IMR-90 (cell line): ENCODE data around the gene LMTK2. TPM values are rescaled to one million over a fixed set of nuclear protein-coding genes. Genes with fewer than 3 reads are reported as not detected.

Experiments used
- ATAC-seq: fragments of 200-7000 bp; cut with Tn5 transposase; 2 replicates; pipeline ENCODE4 v1.9.1; 2020; ENCODE audit warnings: low read depth, mild to moderate bottlenecking, moderate library complexity
- BruUV-seq: library from RNA; stranded (reverse); fragments of 400-500 nt; replicated peaks from 2 replicates; lab custom pipeline; 2021; lab: Mats Ljungman, UMichigan
- CTCF ChIA-PET: fragments of 300-600 bp; formaldehyde crosslinking; extraction: SDS; loops from one replicate; lab custom pipeline; 2021; ENCODE audit warnings: antibody characterized with exemption; lab: Yijun Ruan, JAX
- POLR2A ChIA-PET: fragments of 300-600 bp; sonication (Branson Sonifier 250); formaldehyde crosslinking; loops from one replicate; lab custom pipeline; 2022; ENCODE audit warnings: antibody characterized with exemption; ENCODE audit not compliant: unreplicated experiment; lab: Charles Lee
- DNase-seq: peaks from one replicate; pipeline ENCODE4 v3.0.0; 2013
- H2AFZ ChIP-seq: replicated peaks from 2 replicates; pipeline ENCODE3; 2013; ENCODE audit warnings: low read length, mild to moderate bottlenecking; ENCODE audit not compliant: poor library complexity
- H2AK5ac ChIP-seq: 2 replicates; pipeline ENCODE4 v1.6.1; 2013; ENCODE audit warnings: low read depth, low read length, inconsistent platforms
- H2AK9ac ChIP-seq: replicated peaks from 2 replicates; pipeline ENCODE3; 2013; ENCODE audit warnings: mild to moderate bottlenecking, low read depth, low read length, moderate library complexity; ENCODE audit not compliant: poor library complexity
- H2BK120ac ChIP-seq: 2 replicates; pipeline ENCODE4 v1.6.1; 2013; ENCODE audit warnings: low read depth, low read length, inconsistent platforms
- H2BK15ac ChIP-seq: 3 replicates; pipeline ENCODE4 v1.6.1; 2013; ENCODE audit warnings: low read depth, low read length, inconsistent platforms
- H2BK20ac ChIP-seq: 2 replicates; pipeline ENCODE4 v1.6.1; 2013; ENCODE audit warnings: low read depth, mild to moderate bottlenecking, inconsistent platforms, low read length, moderate library complexity
- H2BK5ac ChIP-seq: 2 replicates; pipeline ENCODE4 v1.6.1; 2013; ENCODE audit warnings: mild to moderate bottlenecking, low read depth, low read length, inconsistent platforms; ENCODE audit not compliant: poor library complexity, severe bottlenecking
- H3K14ac ChIP-seq: replicated peaks from 2 replicates; pipeline ENCODE4 v1.6.1; 2013; ENCODE audit warnings: low read depth, low read length, inconsistent platforms
- H3K18ac ChIP-seq: 2 replicates; pipeline ENCODE4 v1.6.1; 2013; ENCODE audit warnings: low read depth, low read length, control low read depth
- H3K23ac ChIP-seq: 2 replicates; pipeline ENCODE4 v1.6.1; 2013; ENCODE audit warnings: low read depth, low read length, inconsistent platforms
- H3K27ac ChIP-seq: 2 replicates; pipeline ENCODE4 v1.5.1; 2013; ENCODE audit warnings: mild to moderate bottlenecking, control low read depth, low read length; ENCODE audit not compliant: insufficient read depth
- H3K27me3 ChIP-seq: 2 replicates; pipeline ENCODE4 v1.6.1; 2013; ENCODE audit warnings: low read length; ENCODE audit not compliant: control insufficient read depth, insufficient read depth
- H3K36me3 ChIP-seq: 2 replicates; pipeline ENCODE4 v1.6.1; 2013; ENCODE audit warnings: low read length, mixed read lengths; ENCODE audit not compliant: control insufficient read depth, insufficient read depth
- H3K4ac ChIP-seq: 2 replicates; pipeline ENCODE4 v1.6.1; 2013; ENCODE audit warnings: low read depth, low read length, inconsistent platforms
- H3K4me1 ChIP-seq: 2 replicates; pipeline ENCODE4 v1.6.1; 2013; ENCODE audit warnings: low read length, mixed read lengths; ENCODE audit not compliant: control insufficient read depth, insufficient read depth
- H3K4me2 ChIP-seq: 2 replicates; pipeline ENCODE4 v1.6.1; 2013; ENCODE audit warnings: low read depth, mild to moderate bottlenecking, control low read depth, low read length, moderate library complexity
- H3K4me3 ChIP-seq: 2 replicates; pipeline ENCODE4 v1.5.1; 2013; ENCODE audit warnings: low read depth, mild to moderate bottlenecking, control low read depth, low read length, moderate library complexity; ENCODE audit not compliant: insufficient read depth
- H3K56ac ChIP-seq: 2 replicates; pipeline ENCODE4 v1.6.1; 2013; ENCODE audit warnings: low read length, inconsistent platforms; ENCODE audit not compliant: insufficient read depth; ENCODE audit errors: extremely low read depth
- H3K79me1 ChIP-seq, 2 experiments: 2 replicates each; pipeline ENCODE4 v1.6.1; 2013; ENCODE audit warnings: low read length in 2 of 2, inconsistent platforms in 1 of 2, low read depth in 1 of 2
- H3K9ac ChIP-seq: 2 replicates; pipeline ENCODE4 v1.6.1; 2013; ENCODE audit warnings: low read depth, low read length, control low read depth
- H3K9me1 ChIP-seq: 2 replicates; pipeline ENCODE4 v1.6.1; 2013; ENCODE audit warnings: low read length, inconsistent platforms; ENCODE audit not compliant: insufficient read depth
- H3K9me3 ChIP-seq: 2 replicates; pipeline ENCODE4 v1.6.1; 2013; ENCODE audit warnings: low read length; ENCODE audit not compliant: control insufficient read depth, insufficient read depth
- H4K20me1 ChIP-seq: 2 replicates; pipeline ENCODE4 v1.6.1; 2013; ENCODE audit warnings: low read length, inconsistent platforms; ENCODE audit not compliant: insufficient read depth
- H4K5ac ChIP-seq: 2 replicates; pipeline ENCODE4 v1.6.1; 2013; ENCODE audit warnings: mild to moderate bottlenecking, low read depth, low read length, control low read depth
- H4K8ac ChIP-seq, 2 experiments: 2 replicates each; pipeline ENCODE4 v1.6.1; 2013; ENCODE audit warnings: low read depth in 2 of 2, low read length in 2 of 2, control low read depth in 1 of 2, inconsistent platforms in 1 of 2
- H4K91ac ChIP-seq: 2 replicates; pipeline ENCODE4 v1.6.1; 2013; ENCODE audit warnings: low read depth, low read length, inconsistent platforms; ENCODE audit not compliant: insufficient read depth
- NFE2L2 ChIP-seq: fragments of 150-350 bp; IDR thresholded peaks from 2 replicates; pipeline ENCODE4 v1.6.1; 2016; ENCODE audit warnings: low read depth, mild to moderate bottlenecking, low read length
- WGBS, 2 experiments: methylation state at CpG; one replicate each; pipeline versions ENCODE4 v1.1.5 to v1.1.7; 2013; ENCODE audit warnings: missing lambda C conversion rate in 2 of 2; ENCODE audit not compliant: insufficient read length in 1 of 2; ENCODE audit errors: extremely low coverage in 2 of 2; 5-methylcytosine and 5-hydroxymethylcytosine counted together
- dilution Hi-C: fragments of 300-500 bp; cut with HindIII; formaldehyde crosslinking; loops from one replicate; pipeline ENCODE4 v1.14.3; 2018; ENCODE audit warnings: low sequenced_read_pairs; ENCODE audit not compliant: unreplicated experiment
- in situ Hi-C: fragments of 300-500 bp; cut with MboI; formaldehyde crosslinking; loops from 3 replicates; pipeline ENCODE4 v1.14.3; 2019; ENCODE audit warnings: low sequenced_read_pairs, inconsistent platforms, mixed read lengths
- intact Hi-C: fragments of 100-400 bp; cut with micrococcal nuclease; formaldehyde crosslinking; loops from 2 replicates; pipeline ENCODE4 v1.10.0; 2022
- polyA plus RNA-seq, 3 experiments: library from polyadenylated mRNA; depleted of rRNA; stranded (reverse); fragments of >200 nt; gene quantifications; 2 replicates each; pipeline ENCODE4 v1.2.3, GENCODE V29; 2012; ENCODE audit warnings: low replicate concordance in 1 of 3
- total RNA-seq: library from RNA; depleted of rRNA; stranded (reverse); fragments of >200 nt; gene quantifications from 2 replicates; pipeline ENCODE4 v1.2.3, GENCODE V29; 2012
- TF ChIP-seq, protein P1 (sequence below): conservative IDR thresholded peaks from 2 replicates; pipeline ENCODE4 v1.5.1; 2012; ENCODE audit warnings: mild to moderate bottlenecking, low read depth, low read length, improper control_type of control experiment
- TF ChIP-seq, protein P2 (sequence below): fragments of 150-350 bp; IDR thresholded peaks from 2 replicates; pipeline ENCODE4 v1.6.1; 2017; ENCODE audit warnings: mild to moderate bottlenecking, antibody characterized with exemption, low read length, low read depth

The LMTK2 gene
- total and polyA plus RNA-seq, 2 of the 4 experiments (the other 2 are of a cell fraction), result 4.4 to 5.0 TPM

DNA sequence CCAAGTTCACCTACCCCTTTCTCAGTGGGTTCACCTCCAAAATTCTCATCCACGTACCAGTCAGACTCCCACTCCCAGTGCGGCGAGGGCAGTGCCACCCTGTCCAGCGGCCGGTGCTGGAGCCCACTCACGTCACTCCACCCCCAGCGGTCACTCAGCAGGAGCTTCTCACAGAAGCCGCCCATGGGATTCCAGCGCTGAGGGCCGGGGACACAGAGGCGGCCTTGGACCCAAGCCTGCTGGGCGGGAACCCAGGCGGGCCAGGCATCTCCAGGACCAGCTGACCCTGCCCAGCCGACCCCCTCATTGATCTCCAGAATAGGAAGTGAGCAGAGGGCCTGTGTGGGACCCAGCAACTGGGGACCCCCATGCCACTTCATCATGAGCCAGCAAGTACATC lies 138.2 kb downstream of the LMTK2 start:
- Histone ChIP-seq H3K4me2 (no peak overlapping the region), H3K27me3 (no peaks in the 10 kb centered on the region), H2BK5ac (no peak overlapping the region), H3K23ac (no peak overlapping the region), H3K4ac (no peak overlapping the region), H3K14ac (no peak overlapping the region), H3K18ac (no peak overlapping the region), H3K36me3 (peaks cover 17% of the 10 kb centered on the region), H3K9me3 (no peaks in the 10 kb centered on the region), H2AK5ac (no peak overlapping the region), H3K9me1 (0 out of 2 replicates have a peak, but pooled peaks cover 2% of the 10 kb centered on the region), H2AK9ac (no peak overlapping the region), H4K20me1 (no peaks in the 10 kb centered on the region), H3K4me1 (no peaks in the 10 kb centered on the region), H4K8ac (no peak overlapping the region), H2AFZ (no peak overlapping the region), H3K4me3 (no peak overlapping the region), H3K56ac (no peak overlapping the region), H3K27ac (no peak overlapping the region), H2BK15ac (no peak overlapping the region), H4K5ac (no peak overlapping the region), H3K9ac (no peak overlapping the region), H3K79me1 (peaks cover 5 to 8% of the 10 kb centered on the region in 2 experiments; a peak in 3 of 4 replicates), H4K91ac (no peak overlapping the region), H2BK20ac (no peak overlapping the region), H2BK120ac (no peak overlapping the region)
- in situ Hi-C loops (no loop called here), intact Hi-C loops (no loop called here), dilution Hi-C loops (no loop called here)
- ChIA-PET CTCF (no interaction called here), POLR2A (no interaction called here)
- WGBS, 2 experiments, result 94% methylated on average over 6 of the region's 14 CpGs; no CpG with 5 or more reads in 1 of the 2 experiments
- DNase-seq, result no peak
- ATAC-seq, result no peak
- BruUV-seq, result no TSS peak
- TF ChIP-seq NFE2L2, result no peak
- TF ChIP-seq, protein P1, sequence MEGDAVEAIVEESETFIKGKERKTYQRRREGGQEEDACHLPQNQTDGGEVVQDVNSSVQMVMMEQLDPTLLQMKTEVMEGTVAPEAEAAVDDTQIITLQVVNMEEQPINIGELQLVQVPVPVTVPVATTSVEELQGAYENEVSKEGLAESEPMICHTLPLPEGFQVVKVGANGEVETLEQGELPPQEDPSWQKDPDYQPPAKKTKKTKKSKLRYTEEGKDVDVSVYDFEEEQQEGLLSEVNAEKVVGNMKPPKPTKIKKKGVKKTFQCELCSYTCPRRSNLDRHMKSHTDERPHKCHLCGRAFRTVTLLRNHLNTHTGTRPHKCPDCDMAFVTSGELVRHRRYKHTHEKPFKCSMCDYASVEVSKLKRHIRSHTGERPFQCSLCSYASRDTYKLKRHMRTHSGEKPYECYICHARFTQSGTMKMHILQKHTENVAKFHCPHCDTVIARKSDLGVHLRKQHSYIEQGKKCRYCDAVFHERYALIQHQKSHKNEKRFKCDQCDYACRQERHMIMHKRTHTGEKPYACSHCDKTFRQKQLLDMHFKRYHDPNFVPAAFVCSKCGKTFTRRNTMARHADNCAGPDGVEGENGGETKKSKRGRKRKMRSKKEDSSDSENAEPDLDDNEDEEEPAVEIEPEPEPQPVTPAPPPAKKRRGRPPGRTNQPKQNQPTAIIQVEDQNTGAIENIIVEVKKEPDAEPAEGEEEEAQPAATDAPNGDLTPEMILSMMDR, result no peak
- TF ChIP-seq, protein P2, sequence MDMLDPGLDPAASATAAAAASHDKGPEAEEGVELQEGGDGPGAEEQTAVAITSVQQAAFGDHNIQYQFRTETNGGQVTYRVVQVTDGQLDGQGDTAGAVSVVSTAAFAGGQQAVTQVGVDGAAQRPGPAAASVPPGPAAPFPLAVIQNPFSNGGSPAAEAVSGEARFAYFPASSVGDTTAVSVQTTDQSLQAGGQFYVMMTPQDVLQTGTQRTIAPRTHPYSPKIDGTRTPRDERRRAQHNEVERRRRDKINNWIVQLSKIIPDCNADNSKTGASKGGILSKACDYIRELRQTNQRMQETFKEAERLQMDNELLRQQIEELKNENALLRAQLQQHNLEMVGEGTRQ, result no peak
